ENCODE data around the gene CCN2. TPM values are rescaled to one million over a fixed set of nuclear protein-coding genes. Genes with fewer than 3 reads are reported as not detected.

Gene CCN2
- 39.7 and 109 TPM in 2 replicates for total RNA-seq

GRCh38 chr6:131950767-131951575 lies at the start of gene CCN2:
Gene CCN2 (minus strand): TSS chr6:131951372. CDS start chr6:131951172, 200 bp downstream.

Other genes starting within 250 kb of the CCN2 start
- not detected in 2 replicates for gene OR2A4, start 250.0 kb downstream of the CCN2 start, total RNA-seq
- not detected in 2 replicates for gene CTAGE9, start 240.4 kb downstream of the CCN2 start, total RNA-seq
- gene ENPP1, start 143.4 kb downstream of the CCN2 start, total RNA-seq = 18.0 and 42.0 TPM in 2 replicates